HepG2 (cell line): ENCODE results near the gene NUFIP1. TPM values are rescaled to one million over a fixed set of nuclear protein-coding genes. Genes with fewer than 3 reads are reported as not detected.

Experiments
- ATAC-seq: fragments of 200-7000 bp; cut with Tn5 transposase; 3 replicates; pipeline ENCODE4 v1.9.1; 2020; ENCODE audit warnings: mild to moderate bottlenecking, moderate library complexity
- BruUV-seq: library from RNA; stranded (reverse); fragments of 400-500 nt; replicated peaks from 2 replicates; lab custom pipeline; 2021; lab: Mats Ljungman, UMichigan
- CTCF ChIA-PET: fragments of 300-600 bp; formaldehyde crosslinking; extraction: SDS; loops from one replicate; lab custom pipeline; 2021; ENCODE audit warnings: low total read pairs, inconsistent platforms, low intra/inter-chr PET ratio; lab: Yijun Ruan, JAX
- POLR2A ChIA-PET: fragments of 350-600 bp; sonication (Branson Sonifier 250); formaldehyde crosslinking; loops from one replicate; lab custom pipeline; 2020; ENCODE audit warnings: antibody characterized with exemption, inconsistent platforms; lab: Yijun Ruan, JAX
- DNase-seq: peaks from one replicate; pipeline ENCODE4 v3.0.0-alpha.2; 2015; ENCODE audit warnings: low spot score
- FAIRE-seq: peaks from 3 replicates; lab custom pipeline; 2011; peaks lifted over from hg19 to GRCh38; lab: Jason Lieb, UNC
- H2AFZ ChIP-seq: one replicate; pipeline ENCODE4 v1.6.1; 2011; ENCODE audit warnings: low read length, inconsistent platforms
- H3K27ac ChIP-seq: fragments of 300-600 bp; 3 replicates; pipeline ENCODE4 v1.8.0; 2011; ENCODE audit warnings: mixed run types, mild to moderate bottlenecking, mixed read lengths, low read length, inconsistent platforms; ENCODE audit not compliant: insufficient read depth; ENCODE audit errors: extremely low read length
- H3K27me3 ChIP-seq, 2 experiments: fragments of 200-600 bp in 1 of 2; 2 replicates in 1 of 2; 3 replicates in 1 of 2; pipeline versions ENCODE4 v1.6.0 to v1.8.0; 2011; ENCODE audit warnings: low read length in 2 of 2, mild to moderate bottlenecking in 2 of 2, moderate library complexity in 2 of 2, inconsistent platforms in 1 of 2; ENCODE audit not compliant: insufficient read depth in 2 of 2, control insufficient read depth in 1 of 2
- H3K36me3 ChIP-seq, 2 experiments: fragments of 200-600 bp in 1 of 2; replicated peaks in 1 of 2; 2 replicates in 1 of 2; 3 replicates in 1 of 2; pipeline versions ENCODE4 v1.5.1 to v1.8.0; 2011; ENCODE audit warnings: low read length in 2 of 2, inconsistent platforms in 1 of 2; ENCODE audit not compliant: insufficient read depth in 2 of 2, control insufficient read depth in 1 of 2
- H3K4me1 ChIP-seq: 2 replicates; pipeline ENCODE4 v1.5.1; 2012; ENCODE audit warnings: low read length, inconsistent platforms; ENCODE audit not compliant: insufficient read depth
- H3K4me2 ChIP-seq: 2 replicates; pipeline ENCODE4 v1.6.0; 2011; ENCODE audit warnings: low read depth, low read length, inconsistent platforms
- H3K4me3 ChIP-seq, 3 experiments: fragments of 200-600 bp in 1 of 3; sonication (generic), shearing (Covaris generic) in 1 of 3; replicated peaks in 1 of 3; 2 replicates each; pipeline ENCODE4 v1.5.1; 2011 to 2016; ENCODE audit warnings: low read length in 3 of 3, inconsistent platforms in 2 of 3, low read depth in 2 of 3, mild to moderate bottlenecking in 2 of 3, control low read depth in 1 of 3, mixed read lengths in 1 of 3; ENCODE audit not compliant: insufficient read depth in 1 of 3
- H3K79me2 ChIP-seq: one replicate; pipeline ENCODE4 v1.6.1; 2011; ENCODE audit warnings: low read length, inconsistent platforms; ENCODE audit not compliant: insufficient read depth
- H3K9ac ChIP-seq: 2 replicates; pipeline ENCODE4 v1.6.0; 2011; ENCODE audit warnings: mild to moderate bottlenecking, low read depth, low read length, inconsistent platforms; ENCODE audit not compliant: insufficient read depth
- H3K9me3 ChIP-seq: 2 replicates; pipeline ENCODE4 v1.5.1; 2012; ENCODE audit warnings: mild to moderate bottlenecking, low read length
- H4K20me1 ChIP-seq: 2 replicates; pipeline ENCODE4 v1.6.0; 2011; ENCODE audit warnings: inconsistent platforms, mild to moderate bottlenecking, low read length, moderate library complexity; ENCODE audit not compliant: insufficient read depth
- AKAP8 ChIP-seq: sonication (generic); formaldehyde crosslinking; IDR thresholded peaks from 2 replicates; pipeline ENCODE4 v1.5.1; 2020; ENCODE audit warnings: mild to moderate bottlenecking, missing genetic modification reagents
- BRD4 ChIP-seq: sonication (generic); formaldehyde crosslinking; IDR thresholded peaks from 2 replicates; pipeline ENCODE4 v1.4.0; 2020; ENCODE audit warnings: missing genetic modification reagents
- CEBPB ChIP-seq: IDR thresholded peaks from 2 replicates; pipeline ENCODE4 v1.6.1; 2011; ENCODE audit warnings: low read depth, low read length, improper control_type of control experiment, borderline replicate concordance
- EZH2 ChIP-seq: conservative IDR thresholded peaks from 2 replicates; pipeline ENCODE4 v1.6.1; 2012; ENCODE audit warnings: mild to moderate bottlenecking, low read depth, low read length, moderate library complexity
- JUND ChIP-seq: sonication (generic); formaldehyde crosslinking; IDR thresholded peaks from 2 replicates; pipeline ENCODE4 v1.8.0; 2022; ENCODE audit warnings: mild to moderate bottlenecking, missing genetic modification reagents
- MEIS1 ChIP-seq: sonication (generic); formaldehyde crosslinking; IDR thresholded peaks from 2 replicates; pipeline ENCODE4 v1.9.0; 2021; ENCODE audit warnings: mild to moderate bottlenecking, missing genetic modification reagents, moderate library complexity, borderline replicate concordance
- PPARG ChIP-seq: conservative IDR thresholded peaks from 2 replicates; pipeline ENCODE4 v1.6.1; 2016; ENCODE audit warnings: missing biosample characterization, missing genetic modification reagents
- TOE1 ChIP-seq: sonication (generic); formaldehyde crosslinking; IDR thresholded peaks from 2 replicates; pipeline ENCODE4 v1.4.0; 2020; ENCODE audit warnings: mild to moderate bottlenecking, missing genetic modification reagents
- ZBTB7B ChIP-seq: sonication (generic); formaldehyde crosslinking; IDR thresholded peaks from 2 replicates; pipeline ENCODE4 v1.4.0; 2020; ENCODE audit warnings: missing genetic modification reagents
- ZNF530 ChIP-seq: sonication (generic); formaldehyde crosslinking; IDR thresholded peaks from 2 replicates; pipeline ENCODE4 v1.5.0; 2020; ENCODE audit warnings: low read depth, mild to moderate bottlenecking, missing genetic modification reagents
- ZNF670 ChIP-seq: sonication (generic); formaldehyde crosslinking; IDR thresholded peaks from 2 replicates; pipeline ENCODE4 v1.8.0; 2022; ENCODE audit warnings: mild to moderate bottlenecking, missing genetic modification reagents, borderline replicate concordance
- ZNF773 ChIP-seq: sonication (generic); formaldehyde crosslinking; IDR thresholded peaks from 2 replicates; pipeline ENCODE4 v1.4.0; 2020; ENCODE audit warnings: missing genetic modification reagents, borderline replicate concordance
- ZSCAN21 ChIP-seq: sonication (generic); formaldehyde crosslinking; IDR thresholded peaks from 2 replicates; pipeline ENCODE4 v1.8.0; 2022; ENCODE audit warnings: mild to moderate bottlenecking, missing genetic modification reagents, moderate library complexity, borderline replicate concordance
- WGBS: methylation state at CpG from one replicate; pipeline ENCODE4 v1.1.6; 2017; ENCODE audit warnings: low lambda C conversion rate; 5-methylcytosine and 5-hydroxymethylcytosine counted together
- in situ Hi-C: cut with HindIII; loops from 2 replicates; pipeline ENCODE4 v1.10.0; 2017; ENCODE audit warnings: low pct_unique_long_range_greater_than_20kb; ENCODE audit not compliant: extremely low pct_ligation_motif_present
- intact Hi-C: fragments of 100-400 bp; cut with micrococcal nuclease; formaldehyde crosslinking; loops from one replicate; pipeline ENCODE4 v1.10.0; 2022; ENCODE audit not compliant: unreplicated experiment
- polyA plus RNA-seq, 8 experiments: library from polyadenylated mRNA; depleted of rRNA in 3 of 8; stranded (reverse) in 7 of 8; unstranded in 1 of 8; fragments of >200 nt; fragmentation: Illumina TruSeq in 4 of 8; extraction: Trizol in 4 of 8; gene quantifications; 2 replicates each; pipeline versions ENCODE4 v1.2.1 to v1.2.3, GENCODE V29; 2011 to 2016; ENCODE audit warnings: low read depth in 4 of 8, missing spikeins in 1 of 8, mixed read lengths in 1 of 8; ENCODE audit not compliant: insufficient read depth in 1 of 8
- total RNA-seq, 5 experiments: library from RNA; depleted of rRNA; stranded (reverse); fragments of >200 nt; fragmentation: Illumina TruSeq; extraction: Trizol; gene quantifications; 2 replicates each; pipeline ENCODE4 v1.2.3, GENCODE V29; 2016; ENCODE audit warnings: low read depth in 1 of 5
- TF ChIP-seq, protein P1 (sequence below): sonication (generic); formaldehyde crosslinking; IDR thresholded peaks from 2 replicates; pipeline ENCODE4 v1.4.0; 2020; ENCODE audit warnings: missing genetic modification reagents
- TF ChIP-seq, protein P2 (sequence below): sonication (generic); formaldehyde crosslinking; IDR thresholded peaks from 2 replicates; pipeline ENCODE4 v1.5.0; 2020; ENCODE audit warnings: mild to moderate bottlenecking, missing genetic modification reagents, borderline replicate concordance
- TF ChIP-seq, protein P3 (sequence below): sonication (generic); formaldehyde crosslinking; IDR thresholded peaks from 2 replicates; pipeline ENCODE4 v1.4.0; 2020; ENCODE audit warnings: missing genetic modification reagents, borderline replicate concordance
- TF ChIP-seq, protein P4 (sequence below): IDR thresholded peaks from 2 replicates; pipeline ENCODE4 v1.6.1; 2016; ENCODE audit warnings: low read depth, borderline replicate concordance

The NUFIP1 gene
- total and polyA plus RNA-seq, 2 of the 13 experiments (the other 11 are each of a cell fraction or from before 2014, with no cell fraction given) = 1.9 to 10.3 TPM

DNA sequence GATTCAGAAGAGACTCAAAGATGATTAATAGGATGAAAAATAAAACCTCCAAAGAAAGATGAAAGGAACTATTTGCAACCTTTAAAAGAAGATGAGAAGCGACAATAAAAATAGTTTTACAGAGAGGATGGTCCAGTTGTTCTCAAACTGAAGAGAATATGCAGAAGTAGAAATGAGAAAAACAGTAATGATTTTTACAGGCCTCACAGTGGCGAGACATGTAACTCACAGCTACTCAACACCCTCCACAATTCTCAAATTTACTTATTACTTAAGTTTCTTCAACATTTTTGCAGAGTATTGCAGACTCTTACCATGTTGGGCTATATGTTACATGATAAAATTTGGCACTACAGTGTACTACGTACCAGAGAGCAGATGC lies 20.8 kb downstream of the NUFIP1 start:
- TF ChIP-seq, protein P1, sequence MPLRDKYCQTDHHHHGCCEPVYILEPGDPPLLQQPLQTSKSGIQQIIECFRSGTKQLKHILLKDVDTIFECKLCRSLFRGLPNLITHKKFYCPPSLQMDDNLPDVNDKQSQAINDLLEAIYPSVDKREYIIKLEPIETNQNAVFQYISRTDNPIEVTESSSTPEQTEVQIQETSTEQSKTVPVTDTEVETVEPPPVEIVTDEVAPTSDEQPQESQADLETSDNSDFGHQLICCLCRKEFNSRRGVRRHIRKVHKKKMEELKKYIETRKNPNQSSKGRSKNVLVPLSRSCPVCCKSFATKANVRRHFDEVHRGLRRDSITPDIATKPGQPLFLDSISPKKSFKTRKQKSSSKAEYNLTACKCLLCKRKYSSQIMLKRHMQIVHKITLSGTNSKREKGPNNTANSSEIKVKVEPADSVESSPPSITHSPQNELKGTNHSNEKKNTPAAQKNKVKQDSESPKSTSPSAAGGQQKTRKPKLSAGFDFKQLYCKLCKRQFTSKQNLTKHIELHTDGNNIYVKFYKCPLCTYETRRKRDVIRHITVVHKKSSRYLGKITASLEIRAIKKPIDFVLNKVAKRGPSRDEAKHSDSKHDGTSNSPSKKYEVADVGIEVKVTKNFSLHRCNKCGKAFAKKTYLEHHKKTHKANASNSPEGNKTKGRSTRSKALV = no peak
- TF ChIP-seq ZNF530 (no peak), ZSCAN21 (no peak), JUND (CRISPR knock-in tag) (no peak), TOE1 (no peak), ZBTB7B (CRISPR knock-in tag) (no peak), MEIS1 (CRISPR knock-in tag) (no peak), ZNF670 (no peak), EZH2 (no peak), PPARG (CRISPR knock-in tag) (no peak), CEBPB (no peak), ZNF773 (no peak), AKAP8 (CRISPR knock-in tag) (no peak), BRD4 (CRISPR knock-in tag) (no peak)
- TF ChIP-seq, protein P2, sequence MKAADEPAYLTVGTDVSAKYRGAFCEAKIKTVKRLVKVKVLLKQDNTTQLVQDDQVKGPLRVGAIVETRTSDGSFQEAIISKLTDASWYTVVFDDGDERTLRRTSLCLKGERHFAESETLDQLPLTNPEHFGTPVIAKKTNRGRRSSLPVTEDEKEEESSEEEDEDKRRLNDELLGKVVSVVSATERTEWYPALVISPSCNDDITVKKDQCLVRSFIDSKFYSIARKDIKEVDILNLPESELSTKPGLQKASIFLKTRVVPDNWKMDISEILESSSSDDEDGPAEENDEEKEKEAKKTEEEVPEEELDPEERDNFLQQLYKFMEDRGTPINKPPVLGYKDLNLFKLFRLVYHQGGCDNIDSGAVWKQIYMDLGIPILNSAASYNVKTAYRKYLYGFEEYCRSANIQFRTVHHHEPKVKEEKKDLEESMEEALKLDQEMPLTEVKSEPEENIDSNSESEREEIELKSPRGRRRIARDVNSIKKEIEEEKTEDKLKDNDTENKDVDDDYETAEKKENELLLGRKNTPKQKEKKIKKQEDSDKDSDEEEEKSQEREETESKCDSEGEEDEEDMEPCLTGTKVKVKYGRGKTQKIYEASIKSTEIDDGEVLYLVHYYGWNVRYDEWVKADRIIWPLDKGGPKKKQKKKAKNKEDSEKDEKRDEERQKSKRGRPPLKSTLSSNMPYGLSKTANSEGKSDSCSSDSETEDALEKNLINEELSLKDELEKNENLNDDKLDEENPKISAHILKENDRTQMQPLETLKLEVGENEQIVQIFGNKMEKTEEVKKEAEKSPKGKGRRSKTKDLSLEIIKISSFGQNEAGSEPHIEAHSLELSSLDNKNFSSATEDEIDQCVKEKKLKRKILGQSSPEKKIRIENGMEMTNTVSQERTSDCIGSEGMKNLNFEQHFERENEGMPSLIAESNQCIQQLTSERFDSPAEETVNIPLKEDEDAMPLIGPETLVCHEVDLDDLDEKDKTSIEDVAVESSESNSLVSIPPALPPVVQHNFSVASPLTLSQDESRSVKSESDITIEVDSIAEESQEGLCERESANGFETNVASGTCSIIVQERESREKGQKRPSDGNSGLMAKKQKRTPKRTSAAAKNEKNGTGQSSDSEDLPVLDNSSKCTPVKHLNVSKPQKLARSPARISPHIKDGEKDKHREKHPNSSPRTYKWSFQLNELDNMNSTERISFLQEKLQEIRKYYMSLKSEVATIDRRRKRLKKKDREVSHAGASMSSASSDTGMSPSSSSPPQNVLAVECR = no peak
- TF ChIP-seq, protein P3, sequence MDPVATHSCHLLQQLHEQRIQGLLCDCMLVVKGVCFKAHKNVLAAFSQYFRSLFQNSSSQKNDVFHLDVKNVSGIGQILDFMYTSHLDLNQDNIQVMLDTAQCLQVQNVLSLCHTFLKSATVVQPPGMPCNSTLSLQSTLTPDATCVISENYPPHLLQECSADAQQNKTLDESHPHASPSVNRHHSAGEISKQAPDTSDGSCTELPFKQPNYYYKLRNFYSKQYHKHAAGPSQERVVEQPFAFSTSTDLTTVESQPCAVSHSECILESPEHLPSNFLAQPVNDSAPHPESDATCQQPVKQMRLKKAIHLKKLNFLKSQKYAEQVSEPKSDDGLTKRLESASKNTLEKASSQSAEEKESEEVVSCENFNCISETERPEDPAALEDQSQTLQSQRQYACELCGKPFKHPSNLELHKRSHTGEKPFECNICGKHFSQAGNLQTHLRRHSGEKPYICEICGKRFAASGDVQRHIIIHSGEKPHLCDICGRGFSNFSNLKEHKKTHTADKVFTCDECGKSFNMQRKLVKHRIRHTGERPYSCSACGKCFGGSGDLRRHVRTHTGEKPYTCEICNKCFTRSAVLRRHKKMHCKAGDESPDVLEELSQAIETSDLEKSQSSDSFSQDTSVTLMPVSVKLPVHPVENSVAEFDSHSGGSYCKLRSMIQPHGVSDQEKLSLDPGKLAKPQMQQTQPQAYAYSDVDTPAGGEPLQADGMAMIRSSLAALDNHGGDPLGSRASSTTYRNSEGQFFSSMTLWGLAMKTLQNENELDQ (CRISPR knock-in tag) = no peak
- TF ChIP-seq, protein P4, sequence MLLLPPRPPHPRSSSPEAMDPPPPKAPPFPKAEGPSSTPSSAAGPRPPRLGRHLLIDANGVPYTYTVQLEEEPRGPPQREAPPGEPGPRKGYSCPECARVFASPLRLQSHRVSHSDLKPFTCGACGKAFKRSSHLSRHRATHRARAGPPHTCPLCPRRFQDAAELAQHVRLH (CRISPR knock-in tag) = no peak
- Histone ChIP-seq H3K27ac (no peak overlapping the region), H2AFZ (no peak overlapping the region), H3K79me2 (peaks cover 5% of the 10 kb centered on the region), H3K4me1 (peaks cover 12% of the 10 kb centered on the region), H3K4me2 (no peak overlapping the region), H3K9ac (no peak overlapping the region), H3K9me3 (no peaks in the 10 kb centered on the region), H3K27me3 (no peaks in the 10 kb centered on the region), H3K36me3 (peaks cover 10 to 53% of the 10 kb centered on the region in 2 experiments), H4K20me1 (peaks cover 6% of the 10 kb centered on the region; the same call in 1 of the 2 replicates), H3K4me3 (no peak overlapping the region)
- in situ Hi-C loops (loop anchor here (10.0 to 25.0 kb wide), 2 partner anchors 484 to 1056 kb away; no protein-coding TSS in a partner anchor), intact Hi-C loops (no loop called here)
- FAIRE-seq = no peak
- 99% methylated on average over 3 of the region's 3 CpGs for WGBS
- ChIA-PET POLR2A (no interaction called here), CTCF (no interaction called here)
- no peak for DNase-seq
- no peak for ATAC-seq
- no TSS peak for BruUV-seq
